GM18511 (cell line): ENCODE results near the gene RCAN3.
"Not testable (repeated sequence)": the region's sequence is repeated elsewhere in the genome, so short reads cannot be mapped to it uniquely, and the experiment has no call there.

Experiments
- ATAC-seq: cut with Tn5 transposase; IDR thresholded peaks from one replicate; pipeline ENCODE4 v1.9.1; 2021; ENCODE audit warnings: mild to moderate bottlenecking, moderate library complexity; ENCODE audit not compliant: unreplicated experiment

The RCAN3 gene

GRCh38 chr1:24548070-24548469 is 45.4 kb downstream of the RCAN3 start:
- ATAC-seq: no peak

- ATAC-seq: not testable (repeated sequence)
Observed at GRCh38 chr1:24549210-24549609, 46.6 kb downstream of the RCAN3 start.

GRCh38 chr1:24551290-24551959 is 48.8 kb downstream of the RCAN3 start:
- no peak for ATAC-seq

- ATAC-seq: no peak
Observed at GRCh38 chr1:24551960-24552571, 49.4 kb downstream of the RCAN3 start.

GRCh38 chr1:24553931-24554330 is 51.3 kb downstream of the RCAN3 start:
- no peak for ATAC-seq

- ATAC-seq: no peak
Observed at GRCh38 chr1:24554714-24555113, 52.1 kb downstream of the RCAN3 start.

- ATAC-seq: no peak
Observed at GRCh38 chr1:24555591-24556413, 53.2 kb downstream of the RCAN3 start, which contains the start of gene NCMAP. NCMAP (plus strand) TSS chr1:24556087; CDS start chr1:24595431, 39,344 bp downstream.

GRCh38 chr1:24556414-24556795 is 53.8 kb downstream of the RCAN3 start:
- no peak for ATAC-seq

GRCh38 chr1:24557220-24557619 is 54.6 kb downstream of the RCAN3 start:
- ATAC-seq: no peak

- ATAC-seq: no peak
Observed at GRCh38 chr1:24557711-24558131, 55.1 kb downstream of the RCAN3 start.

GRCh38 chr1:24558455-24558854 is 55.8 kb downstream of the RCAN3 start:
- ATAC-seq: no peak

GRCh38 chr1:24558902-24559791 is 56.5 kb downstream of the RCAN3 start:
- ATAC-seq: no peak

- no peak for ATAC-seq
Observed at GRCh38 chr1:24560361-24560760, 57.7 kb downstream of the RCAN3 start.

GRCh38 chr1:24562625-24563024 is 60.0 kb downstream of the RCAN3 start:
- no peak for ATAC-seq

GRCh38 chr1:24564695-24565094 is 62.1 kb downstream of the RCAN3 start:
- ATAC-seq: no peak

- ATAC-seq: no peak
Observed at GRCh38 chr1:24566236-24566867, 63.7 kb downstream of the RCAN3 start.

GRCh38 chr1:24567792-24568388 is 65.3 kb downstream of the RCAN3 start:
- no peak for ATAC-seq

- no peak for ATAC-seq
Observed at GRCh38 chr1:24568475-24568874, 65.8 kb downstream of the RCAN3 start.

- ATAC-seq: no peak
Observed at GRCh38 chr1:24570265-24571125, 67.9 kb downstream of the RCAN3 start.
